Cardiac muscle cell (in vitro differentiated cells and primary cell): ENCODE data around the gene SDCBP2. TPM values are rescaled to one million over a fixed set of nuclear protein-coding genes. Genes with fewer than 3 reads are reported as not detected.

Experiments
- DNase-seq, 2 donors: peaks; one replicate each; pipeline versions ENCODE4 v3.0.0 to v3.0.0-alpha.2; 2010 to 2017; ENCODE audit warnings: low read depth in 1 of 2, low spot score in 1 of 2
- H3K27ac ChIP-seq: fragments of 200-600 bp; sonication (generic); 2 replicates; pipeline ENCODE4 v1.5.1; 2016
- H3K27me3 ChIP-seq: fragments of 200-600 bp; sonication (generic); 2 replicates; pipeline ENCODE4 v1.6.0; 2016; ENCODE audit warnings: control low read depth
- H3K36me3 ChIP-seq: fragments of 200-600 bp; sonication (generic); 2 replicates; pipeline ENCODE4 v1.5.1; 2016; ENCODE audit warnings: control low read depth
- H3K4me1 ChIP-seq: fragments of 200-600 bp; sonication (generic); 2 replicates; pipeline ENCODE4 v1.8.1; 2017; ENCODE audit warnings: low read depth, mild to moderate bottlenecking, mixed run types
- H3K4me3 ChIP-seq: fragments of 200-600 bp; sonication (generic); 2 replicates; pipeline ENCODE4 v1.5.1; 2016; ENCODE audit warnings: mild to moderate bottlenecking
- H3K9me3 ChIP-seq: fragments of 200-600 bp; sonication (generic); 2 replicates; pipeline ENCODE4 v1.5.1; 2017; ENCODE audit warnings: low read depth, mild to moderate bottlenecking, control low read depth
- CTCF ChIP-seq: IDR thresholded peaks from 2 replicates; pipeline ENCODE4 v1.5.1; 2012; ENCODE audit warnings: low read depth, mild to moderate bottlenecking, low read length
- polyA plus RNA-seq: library from polyadenylated mRNA; unstranded; fragments of >200 nt; fragmentation: Nextera tagmentation; extraction: Ambion mirVana; gene quantifications from 2 replicates; pipeline ENCODE4 v1.2.1, GENCODE V29; 2016
- total RNA-seq: library from RNA; depleted of rRNA; stranded (reverse); fragments of >200 nt; gene quantifications from 2 replicates; pipeline ENCODE4 v1.2.3, GENCODE V29; 2016

SDCBP2 gene
- total and polyA plus RNA-seq, 2 experiments from 2014 or later: 6.2 to 8.0 TPM

- DNase-seq: no peak
- no peak overlapping the region for H3K4me3 ChIP-seq
- no peaks in the 10 kb centered on the region for H3K36me3 ChIP-seq
- H3K4me1 ChIP-seq: peaks cover 9% of the 10 kb centered on the region
- H3K27ac ChIP-seq: no peak overlapping the region
- TF ChIP-seq CTCF: no peak
- no peaks in the 10 kb centered on the region for H3K27me3 ChIP-seq
- H3K9me3 ChIP-seq: no peaks in the 10 kb centered on the region
Observed at GRCh38 chr20:1264727-1265126, 64.2 kb downstream of the SDCBP2 start.

- no peaks in the 10 kb centered on the region for H3K9me3 ChIP-seq
- H3K4me1 ChIP-seq: peaks cover 9% of the 10 kb centered on the region
- H3K36me3 ChIP-seq: no peaks in the 10 kb centered on the region
- no peak overlapping the region for H3K4me3 ChIP-seq
- DNase-seq: peak in 1 of 2 donors; percentile 18
- no peaks in the 10 kb centered on the region for H3K27me3 ChIP-seq
- TF ChIP-seq CTCF: no peak
- no peak overlapping the region for H3K27ac ChIP-seq
Observed at GRCh38 chr20:1263853-1264252, 65.1 kb downstream of the SDCBP2 start.

Other genes starting within 250 kb of the SDCBP2 start
- 60.0 and 202 TPM in 2 replicates for gene PSMF1, start 210.5 kb downstream of the SDCBP2 start, total RNA-seq
- 123 and 131 TPM in 2 replicates for gene PSMF1, start 210.5 kb downstream of the SDCBP2 start, polyA plus RNA-seq
- gene TMEM74B, start 144.2 kb downstream of the SDCBP2 start, total RNA-seq: 27.7 and 40.3 TPM in 2 replicates
- gene TMEM74B, start 144.2 kb downstream of the SDCBP2 start, polyA plus RNA-seq: 10.9 and 12.3 TPM in 2 replicates
- gene C20orf202, start 125.7 kb downstream of the SDCBP2 start, total RNA-seq: 0.14 and 0.83 TPM in 2 replicates
- 0.19 and 0.27 TPM in 2 replicates for gene C20orf202, start 125.7 kb downstream of the SDCBP2 start, polyA plus RNA-seq
- 0.28 and 0.33 TPM in 2 replicates for gene RAD21L1, start 103.1 kb downstream of the SDCBP2 start, total RNA-seq
- gene RAD21L1, start 103.1 kb downstream of the SDCBP2 start, polyA plus RNA-seq: 0.16 and 1.2 TPM in 2 replicates
- 8.1 and 14.6 TPM in 2 replicates for gene SNPH, start 62.8 kb downstream of the SDCBP2 start, total RNA-seq
- gene SNPH, start 62.8 kb downstream of the SDCBP2 start, polyA plus RNA-seq: 3.8 and 7.4 TPM in 2 replicates
- 95.1 and 122 TPM in 2 replicates for gene FKBP1A, start 63.9 kb upstream of the SDCBP2 start, total RNA-seq
- gene FKBP1A, start 63.9 kb upstream of the SDCBP2 start, polyA plus RNA-seq: 129 and 162 TPM in 2 replicates
- 46.2 and 51.6 TPM in 2 replicates for gene NSFL1C, start 137.7 kb upstream of the SDCBP2 start, total RNA-seq
- gene NSFL1C, start 137.7 kb upstream of the SDCBP2 start, polyA plus RNA-seq: 85.8 and 102 TPM in 2 replicates
- not detected in 2 replicates for gene SIRPB2, start 162.3 kb upstream of the SDCBP2 start, total RNA-seq
- not detected in 2 replicates for gene SIRPB2, start 162.3 kb upstream of the SDCBP2 start, polyA plus RNA-seq
- not detected in 2 replicates for gene SIRPD, start 228.6 kb upstream of the SDCBP2 start, total RNA-seq
- not detected in 2 replicates for gene SIRPD, start 228.6 kb upstream of the SDCBP2 start, polyA plus RNA-seq